K562 (cell line): ENCODE measurements around the gene TBC1D5.

ENCODE experiments used
- CTCF ChIP-seq, 3 experiments: IDR thresholded peaks in 2 of 3; conservative IDR thresholded peaks in 1 of 3; 2 replicates each; pipeline ENCODE4 v1.5.1; 2011 to 2012; ENCODE audit warnings: low read length in 3 of 3, mild to moderate bottlenecking in 3 of 3, control low read depth in 2 of 3, improper control_type of control experiment in 1 of 3, inconsistent platforms in 1 of 3, low read depth in 1 of 3, mixed read lengths in 1 of 3, moderate library complexity in 1 of 3; ENCODE audit not compliant: insufficient read depth in 2 of 3
- PHF21A ChIP-seq: fragments of 450-650 bp; IDR thresholded peaks from 2 replicates; pipeline ENCODE4 v1.6.1; 2017; ENCODE audit warnings: low read depth, borderline replicate concordance
- ZNF3 ChIP-seq: fragments of 250-450 bp; sonication (Bioruptor Pico); IDR thresholded peaks from 2 replicates; pipeline ENCODE4 v1.5.0; 2021; ENCODE audit warnings: mild to moderate bottlenecking, moderate library complexity
- ZNF316 ChIP-seq: fragments of 450-650 bp; IDR thresholded peaks from 2 replicates; pipeline ENCODE4 v1.6.1; 2016

- TF ChIP-seq ZNF316 (no peak), PHF21A (no peak), ZNF3 (CRISPR knock-in tag) (no peak), CTCF (IDR thresholded peaks at IDR 0.05 in 2 of 3, conservative IDR thresholded peaks at IDR 0.05 in 1 of 3; ENCODE audit: insufficient read depth in 2 of 3, low read depth in 1 of 3, low read length in 3 of 3) (no peak)
Observed at GRCh38 chr3:17494117-17494809, 248.2 kb downstream of the TBC1D5 start.
